Vagina (tissue), 2 donors: ENCODE results near the gene ALAD.

Experiments used
- POLR2A ChIP-seq, 2 donors: fragments of 450-650 bp; IDR thresholded peaks; one replicate each; pipeline ENCODE4 v1.6.1; 2017; ENCODE audit warnings: antibody characterized with exemption in 2 of 2, mild to moderate bottlenecking in 2 of 2, moderate library complexity in 2 of 2
- POLR2AphosphoS5 ChIP-seq, 2 donors: sonication (generic); formaldehyde crosslinking; IDR thresholded peaks; one replicate each; pipeline ENCODE4 v1.9.0; 2017; ENCODE audit warnings: antibody characterized with exemption in 2 of 2, mild to moderate bottlenecking in 2 of 2, low read depth in 1 of 2; ENCODE audit not compliant: insufficient read depth in 1 of 2
- TF ChIP-seq, protein P1 (sequence below), 3 experiments: fragments of 450-650 bp in 2 of 3; fragments of 200-600 bp in 1 of 3; sonication (generic) in 1 of 3; IDR thresholded peaks; one replicate each; pipeline ENCODE4 v1.5.1; 2017 to 2019; ENCODE audit warnings: antibody characterized with exemption in 3 of 3, mild to moderate bottlenecking in 2 of 3, moderate library complexity in 2 of 3

DNA sequence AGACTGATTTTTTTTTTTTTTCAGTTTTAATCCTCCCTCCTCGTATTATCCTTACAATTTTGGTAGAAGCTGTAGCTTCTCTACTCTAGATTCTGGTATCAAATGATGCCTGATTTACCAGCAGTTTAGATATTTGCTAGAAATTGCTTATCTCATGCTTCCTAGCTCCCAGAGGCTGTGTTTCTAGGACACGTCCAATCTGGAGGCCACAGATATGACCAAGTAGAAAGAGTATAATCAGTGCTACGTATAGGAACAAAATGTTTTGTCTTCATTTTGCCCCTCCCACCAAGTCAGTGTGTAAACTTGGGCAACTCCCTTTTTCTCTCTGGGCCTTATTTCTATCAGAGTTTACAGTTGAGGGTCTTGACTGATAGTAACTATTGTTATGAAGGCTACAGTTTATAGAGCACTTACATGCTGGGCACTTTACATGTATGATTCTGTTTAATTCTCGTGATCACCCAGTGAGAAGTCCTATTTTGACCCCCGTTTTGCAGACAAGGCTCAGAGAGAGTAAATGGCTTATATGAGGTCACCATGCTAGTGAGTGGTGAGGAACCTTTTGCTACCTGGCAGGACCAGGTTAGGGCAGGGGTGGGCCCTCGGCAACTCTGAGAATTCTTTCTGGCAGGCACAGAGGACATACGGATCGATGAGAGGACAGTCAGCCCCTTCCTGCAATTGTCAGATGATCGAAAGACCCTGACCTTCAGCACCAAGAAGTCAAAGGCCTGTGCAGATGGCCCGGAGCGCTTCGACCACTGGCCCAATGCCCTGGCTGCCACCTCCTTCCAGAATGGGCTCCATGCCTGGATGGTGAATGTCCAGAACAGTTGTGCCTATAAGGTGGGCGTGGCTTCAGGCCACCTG, 31.9 kb downstream of the ALAD start:
- TF ChIP-seq, protein P1, sequence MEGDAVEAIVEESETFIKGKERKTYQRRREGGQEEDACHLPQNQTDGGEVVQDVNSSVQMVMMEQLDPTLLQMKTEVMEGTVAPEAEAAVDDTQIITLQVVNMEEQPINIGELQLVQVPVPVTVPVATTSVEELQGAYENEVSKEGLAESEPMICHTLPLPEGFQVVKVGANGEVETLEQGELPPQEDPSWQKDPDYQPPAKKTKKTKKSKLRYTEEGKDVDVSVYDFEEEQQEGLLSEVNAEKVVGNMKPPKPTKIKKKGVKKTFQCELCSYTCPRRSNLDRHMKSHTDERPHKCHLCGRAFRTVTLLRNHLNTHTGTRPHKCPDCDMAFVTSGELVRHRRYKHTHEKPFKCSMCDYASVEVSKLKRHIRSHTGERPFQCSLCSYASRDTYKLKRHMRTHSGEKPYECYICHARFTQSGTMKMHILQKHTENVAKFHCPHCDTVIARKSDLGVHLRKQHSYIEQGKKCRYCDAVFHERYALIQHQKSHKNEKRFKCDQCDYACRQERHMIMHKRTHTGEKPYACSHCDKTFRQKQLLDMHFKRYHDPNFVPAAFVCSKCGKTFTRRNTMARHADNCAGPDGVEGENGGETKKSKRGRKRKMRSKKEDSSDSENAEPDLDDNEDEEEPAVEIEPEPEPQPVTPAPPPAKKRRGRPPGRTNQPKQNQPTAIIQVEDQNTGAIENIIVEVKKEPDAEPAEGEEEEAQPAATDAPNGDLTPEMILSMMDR (IDR thresholded peaks at IDR 0.05): no peak
- TF ChIP-seq POLR2A (IDR thresholded peaks at IDR 0.05) (no peak), POLR2AphosphoS5 (IDR thresholded peaks at IDR 0.05; ENCODE audit: insufficient read depth in 1 of 2, low read depth in 1 of 2) (no peak)
